ENCODE results near the gene TCF21. TPM values are rescaled to one million over a fixed set of nuclear protein-coding genes. Genes with fewer than 3 reads are reported as not detected.

The TCF21 gene
- polyA plus RNA-seq, 2 of the 4 experiments (the other 2 are of a cell fraction): 0.12 to 0.25 TPM

DNA sequence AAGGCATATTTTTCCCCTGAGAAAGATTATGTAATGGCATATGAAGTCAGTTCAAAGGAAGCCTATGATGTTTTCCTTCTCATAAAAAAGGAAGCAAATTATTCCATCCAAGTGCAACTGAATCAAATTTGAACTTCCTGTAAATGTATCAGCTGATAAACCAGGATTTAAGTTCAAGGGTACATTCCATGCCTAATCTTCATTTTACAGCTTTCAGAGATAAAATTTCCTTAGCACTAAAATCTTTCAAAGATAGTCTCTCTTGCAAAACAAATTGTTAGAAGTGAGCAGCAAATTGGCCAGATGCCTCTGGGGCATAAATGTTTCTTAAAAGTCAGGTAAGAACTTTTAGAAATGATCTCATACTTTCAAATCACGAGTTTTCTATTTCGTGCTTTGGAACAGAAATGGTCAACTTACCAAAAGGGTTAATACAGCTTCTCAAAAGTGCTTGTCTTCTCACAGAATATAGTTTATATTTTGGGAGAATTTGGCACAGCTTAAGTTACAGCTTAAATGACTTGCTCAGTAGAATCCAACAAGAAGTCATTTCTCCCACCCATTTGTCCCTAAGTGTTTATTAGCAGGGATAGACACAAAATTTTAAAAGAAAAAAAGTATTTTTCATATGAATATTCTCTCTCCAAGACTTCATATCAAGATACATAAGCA, 2.7 kb upstream of the TCF21 start:
- Histone ChIP-seq H3K4me1 (no peaks in the 10 kb centered on the region), H3K4me2 (no peak overlapping the region), H3K27ac (no peak overlapping the region), H3K4me3 (no peak overlapping the region), H3K9me3 (no peaks in the 10 kb centered on the region)
- 92% methylated on average over 2 of the region's 2 CpGs for WGBS (ENCODE audit: missing lambda C conversion rate)
- ATAC-seq (no peak), DNase-seq (ENCODE audit: low read depth in 1 of 2, low spot score in 1 of 2) (no peak), FAIRE-seq (no peak)
- CTCF ChIA-PET: interaction anchor here (2.3 kb wide), 1 partner anchor 36 kb away, joined by 4 read pairs; no protein-coding TSS in a partner anchor
- no peak for TF ChIP-seq MYC (IDR thresholded peaks at IDR 0.05; ENCODE audit: borderline replicate concordance, low read length)
- no peak for TF ChIP-seq NR3C1 (IDR thresholded peaks at IDR 0.05)
- no peak for TF ChIP-seq JUNB (IDR thresholded peaks at IDR 0.05)
- TF ChIP-seq, protein P1, sequence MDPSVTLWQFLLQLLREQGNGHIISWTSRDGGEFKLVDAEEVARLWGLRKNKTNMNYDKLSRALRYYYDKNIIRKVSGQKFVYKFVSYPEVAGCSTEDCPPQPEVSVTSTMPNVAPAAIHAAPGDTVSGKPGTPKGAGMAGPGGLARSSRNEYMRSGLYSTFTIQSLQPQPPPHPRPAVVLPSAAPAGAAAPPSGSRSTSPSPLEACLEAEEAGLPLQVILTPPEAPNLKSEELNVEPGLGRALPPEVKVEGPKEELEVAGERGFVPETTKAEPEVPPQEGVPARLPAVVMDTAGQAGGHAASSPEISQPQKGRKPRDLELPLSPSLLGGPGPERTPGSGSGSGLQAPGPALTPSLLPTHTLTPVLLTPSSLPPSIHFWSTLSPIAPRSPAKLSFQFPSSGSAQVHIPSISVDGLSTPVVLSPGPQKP (IDR thresholded peaks at IDR 0.05; ENCODE audit: low read depth, low read length): no peak
- no peak for TF ChIP-seq HOXA7 (CRISPR knock-in tag; IDR thresholded peaks at IDR 0.05)
- no peak for TF ChIP-seq PHF8 (IDR thresholded peaks at IDR 0.05; ENCODE audit: borderline replicate concordance, low read depth)
- no peak for TF ChIP-seq ZSCAN20 (CRISPR knock-in tag; IDR thresholded peaks at IDR 0.05)
- TF ChIP-seq JUN (IDR thresholded peaks at IDR 0.05): no peak
- no peak for TF ChIP-seq SREBF2 (IDR thresholded peaks at IDR 0.05)
- POLR2A ChIA-PET: no interaction called here

GRCh38 chr6:133887156-133887879, 1.6 kb upstream of the TCF21 start:
- Histone ChIP-seq H3K4me3 (no peak overlapping the region), H3K4me2 (no peak overlapping the region), H3K27ac (no peak overlapping the region), H3K9me3 (no peaks in the 10 kb centered on the region), H3K4me1 (no peaks in the 10 kb centered on the region)
- CTCF ChIA-PET: interaction anchor here (1.3 to 2.3 kb wide), 2 partner anchors 35 to 45 kb away, joined by 3 to 4 read pairs; no protein-coding TSS in a partner anchor
- POLR2A ChIA-PET: no interaction called here
- TF ChIP-seq KDM1A (IDR thresholded peaks at IDR 0.05; ENCODE audit: low read depth): no peak
- TF ChIP-seq MAFK (IDR thresholded peaks at IDR 0.05; ENCODE audit: partially characterized antibody): no peak
- no peak for TF ChIP-seq CHD4 (IDR thresholded peaks at IDR 0.05; ENCODE audit: borderline replicate concordance)
- no peak for TF ChIP-seq RNF2 (IDR thresholded peaks at IDR 0.05; ENCODE audit: borderline replicate concordance, low read depth)
- no peak for TF ChIP-seq RARB (CRISPR knock-in tag; IDR thresholded peaks at IDR 0.05)
- no peak for TF ChIP-seq RFX5 (IDR thresholded peaks at IDR 0.05)
- TF ChIP-seq FOXS1 (CRISPR knock-in tag; IDR thresholded peaks at IDR 0.05): no peak
- DNase-seq (ENCODE audit: low read depth in 1 of 2, low spot score in 1 of 2): no peak
- 68% methylated on average over 4 of the region's 4 CpGs for WGBS (ENCODE audit: missing lambda C conversion rate)
- no peak for ATAC-seq
- FAIRE-seq: no peak

DNA sequence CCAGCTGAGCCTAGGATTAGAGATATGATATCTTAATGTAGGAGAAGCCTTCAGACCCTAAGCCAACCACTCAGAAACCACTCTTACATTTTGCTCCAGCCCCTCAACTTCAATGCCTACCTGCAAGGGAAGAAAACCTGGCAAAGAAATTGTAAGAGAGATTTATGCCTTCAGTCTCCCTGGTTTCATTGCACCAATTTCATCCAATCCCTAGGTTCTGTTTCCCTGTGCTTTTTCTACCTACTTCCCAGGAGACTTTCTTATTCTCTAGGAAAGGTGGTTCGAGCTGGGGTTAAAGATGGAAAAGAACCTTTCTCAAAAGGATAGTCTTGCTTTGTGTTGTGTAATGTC, 1.1 kb upstream of the TCF21 start:
- WGBS (ENCODE audit: missing lambda C conversion rate): 80% methylated on average over 1 of the region's 1 CpG
- CTCF ChIA-PET: interaction anchor here (1.3 kb wide), 1 partner anchor 45 kb away, joined by 3 read pairs; no protein-coding TSS in a partner anchor
- TF ChIP-seq POLR2AphosphoS2 (conservative IDR thresholded peaks at IDR 0.05; ENCODE audit: low read length) (no peak), ZC3H11A (IDR thresholded peaks at IDR 0.05) (no peak), JUNB (IDR thresholded peaks at IDR 0.05) (no peak), HDAC2 (IDR thresholded peaks at IDR 0.05) (no peak), CBX8 (IDR thresholded peaks at IDR 0.05) (no peak), CHD2 (IDR thresholded peaks at IDR 0.05; ENCODE audit: low read length, partially characterized antibody) (no peak), SREBF2 (IDR thresholded peaks at IDR 0.05) (no peak), HOXB5 (CRISPR knock-in tag; IDR thresholded peaks at IDR 0.05) (no peak), ATOH8 (CRISPR knock-in tag; IDR thresholded peaks at IDR 0.05; ENCODE audit: low read depth) (no peak), CEBPB (IDR thresholded peaks at IDR 0.05) (no peak)
- TF ChIP-seq, protein P2, sequence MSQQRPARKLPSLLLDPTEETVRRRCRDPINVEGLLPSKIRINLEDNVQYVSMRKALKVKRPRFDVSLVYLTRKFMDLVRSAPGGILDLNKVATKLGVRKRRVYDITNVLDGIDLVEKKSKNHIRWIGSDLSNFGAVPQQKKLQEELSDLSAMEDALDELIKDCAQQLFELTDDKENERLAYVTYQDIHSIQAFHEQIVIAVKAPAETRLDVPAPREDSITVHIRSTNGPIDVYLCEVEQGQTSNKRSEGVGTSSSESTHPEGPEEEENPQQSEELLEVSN (IDR thresholded peaks at IDR 0.05; ENCODE audit: borderline replicate concordance, low read depth): no peak
- TF ChIP-seq, protein P3, sequence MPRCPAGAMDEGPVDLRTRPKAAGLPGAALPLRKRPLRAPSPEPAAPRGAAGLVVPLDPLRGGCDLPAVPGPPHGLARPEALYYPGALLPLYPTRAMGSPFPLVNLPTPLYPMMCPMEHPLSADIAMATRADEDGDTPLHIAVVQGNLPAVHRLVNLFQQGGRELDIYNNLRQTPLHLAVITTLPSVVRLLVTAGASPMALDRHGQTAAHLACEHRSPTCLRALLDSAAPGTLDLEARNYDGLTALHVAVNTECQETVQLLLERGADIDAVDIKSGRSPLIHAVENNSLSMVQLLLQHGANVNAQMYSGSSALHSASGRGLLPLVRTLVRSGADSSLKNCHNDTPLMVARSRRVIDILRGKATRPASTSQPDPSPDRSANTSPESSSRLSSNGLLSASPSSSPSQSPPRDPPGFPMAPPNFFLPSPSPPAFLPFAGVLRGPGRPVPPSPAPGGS (IDR thresholded peaks at IDR 0.05): no peak
- TF ChIP-seq, protein P1 (IDR thresholded peaks at IDR 0.05; ENCODE audit: low read depth, low read length): no peak
- no peak for ATAC-seq
- H3K9me3 ChIP-seq: no peaks in the 10 kb centered on the region
- H3K27ac ChIP-seq: no peak overlapping the region
- no peak overlapping the region for H3K4me2 ChIP-seq
- no peaks in the 10 kb centered on the region for H3K4me1 ChIP-seq
- FAIRE-seq: no peak
- no peak overlapping the region for H3K4me3 ChIP-seq
- DNase-seq (ENCODE audit: low read depth in 1 of 2, low spot score in 1 of 2): no peak
- POLR2A ChIA-PET: no interaction called here
